Activated CD4-positive, alpha-beta T cell treated with anti-CD3 and anti-CD28 coated beads for 36 hours (primary cell): ENCODE data around the gene VMP1. TPM values are rescaled to one million over a fixed set of nuclear protein-coding genes. Genes with fewer than 3 reads are reported as not detected.
"Not testable (repeated sequence)": the region's sequence is repeated elsewhere in the genome, so short reads cannot be mapped to it uniquely, and the experiment has no call there.

ENCODE experiments used
- ATAC-seq: fragments of 200-7000 bp; cut with Tn5 transposase; one replicate; pipeline ENCODE4 v1.10.0; 2021; ENCODE audit warnings: mild to moderate bottlenecking, moderate library complexity
- CTCF ChIA-PET: fragments of 350-600 bp; sonication (Branson Sonifier 250); formaldehyde crosslinking; loops from one replicate; lab custom pipeline; 2021; ENCODE audit warnings: antibody characterized with exemption; lab: Charles Lee
- POLR2A ChIA-PET: fragments of 350-600 bp; sonication (Branson Sonifier 250); formaldehyde crosslinking; loops from one replicate; lab custom pipeline; 2021; ENCODE audit warnings: antibody characterized with exemption, inconsistent platforms; lab: Charles Lee
- DNase-seq: peaks from one replicate; pipeline ENCODE4 v3.0.0-alpha.2; 2020
- H3K27ac Mint-ChIP-seq: one replicate; pipeline ENCODE4 v1.8.0; 2021; ENCODE audit warnings: mixed read lengths
- H3K27me3 Mint-ChIP-seq: one replicate; pipeline ENCODE4 v1.8.0; 2021; ENCODE audit warnings: mixed read lengths
- H3K36me3 Mint-ChIP-seq: one replicate; pipeline ENCODE4 v1.8.0; 2021; ENCODE audit warnings: low read depth, mixed read lengths
- H3K4me1 Mint-ChIP-seq: one replicate; pipeline ENCODE4 v1.8.0; 2021; ENCODE audit warnings: mixed read lengths
- H3K4me3 Mint-ChIP-seq: one replicate; pipeline ENCODE4 v1.8.0; 2021; ENCODE audit warnings: mild to moderate bottlenecking, moderate library complexity, mixed read lengths
- H3K9me3 Mint-ChIP-seq: one replicate; pipeline ENCODE4 v1.8.0; 2021; ENCODE audit warnings: low read depth, mixed read lengths
- intact Hi-C, 2 experiments: fragments of 100-400 bp; cut with DNase I in 1 of 2; cut with micrococcal nuclease in 1 of 2; formaldehyde crosslinking; loops; one replicate each; pipeline versions ENCODE4 v1.14.2 to v1.15.1; 2022 to 2024; cut with DNase I, micrococcal nuclease
- total RNA-seq, 2 experiments: library from RNA; stranded (reverse); gene quantifications; one replicate each; pipeline ENCODE4 v1.2.3, GENCODE V29; 2021

The VMP1 gene
- total RNA-seq, 2 experiments from 2014 or later = 378 to 402 TPM

- ATAC-seq = no peak
- intact Hi-C loops = no loop called here
- H3K4me1 Mint-ChIP-seq = peaks cover 76% of the 10 kb centered on the region
- no peaks in the 10 kb centered on the region for H3K27me3 Mint-ChIP-seq
- ChIA-PET CTCF (interaction anchor here (0.6 to 11.2 kb wide), 4 partner anchors 62 to 208 kb away, joined by 3 to 113 read pairs (median 3); no protein-coding TSS in a partner anchor), POLR2A (interaction anchor here (0.6 to 9.2 kb wide), 5 partner anchors 7 to 1496 kb away, joined by 3 to 308 read pairs (median 101); no protein-coding TSS in a partner anchor)
- no peaks in the 10 kb centered on the region for H3K9me3 Mint-ChIP-seq
- peak overlapping the region; percentile 56 for H3K4me3 Mint-ChIP-seq
- DNase-seq = no peak
- peak overlapping the region; percentile 90 for H3K27ac Mint-ChIP-seq
- peaks cover 46% of the 10 kb centered on the region for H3K36me3 Mint-ChIP-seq
Observed at GRCh38 chr17:59832883-59833379, 125.5 kb downstream of the VMP1 start.

DNA sequence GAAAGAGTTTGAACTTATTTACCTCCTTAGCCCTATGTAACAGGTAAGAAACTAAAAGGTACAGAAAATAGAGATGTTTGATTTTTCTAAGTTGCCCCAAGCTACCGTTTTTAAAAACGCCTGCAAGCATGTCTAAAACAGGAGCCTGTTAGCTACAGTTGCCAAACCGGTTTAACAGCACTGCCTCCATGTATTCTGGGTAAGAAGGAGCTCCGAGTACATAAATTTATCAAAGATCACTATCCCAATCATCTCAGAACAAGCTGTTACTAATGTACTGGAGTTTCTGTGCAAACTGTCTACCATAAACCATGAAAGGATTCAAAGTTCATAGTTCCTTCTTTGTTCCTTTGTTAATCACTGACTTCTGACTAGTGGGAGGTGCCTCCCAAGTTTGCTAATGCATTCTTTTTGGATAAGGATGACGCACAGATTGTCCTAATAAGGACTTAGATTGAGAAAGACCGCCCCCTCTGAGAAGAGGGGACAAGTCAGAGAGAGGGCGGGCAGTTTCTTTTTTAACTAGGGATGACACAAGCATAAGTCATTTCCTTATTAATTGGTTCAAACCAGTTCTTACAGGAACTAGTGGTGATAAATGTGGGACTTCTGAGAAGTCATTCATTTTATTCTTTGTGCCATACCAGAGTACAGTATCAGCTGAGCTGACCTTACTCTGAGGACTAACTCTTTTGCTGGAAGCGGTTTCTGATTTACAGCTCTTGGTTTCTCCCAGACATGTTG lies 130.0 kb downstream of the VMP1 start:
- ChIA-PET CTCF (interaction anchor here (0.7 to 4.8 kb wide), 14 partner anchors 9 to 92 kb away, joined by 3 to 44 read pairs (median 4); no protein-coding TSS in a partner anchor), POLR2A (interaction anchor here (0.6 to 9.2 kb wide), 15 partner anchors 9 to 1206 kb away, joined by 3 to 308 read pairs (median 10); partner anchors contain the start of genes CLTC, PTRH2, TUBD1 and VMP1)
- H3K36me3 Mint-ChIP-seq = peaks cover 76% of the 10 kb centered on the region
- H3K27ac Mint-ChIP-seq = peak overlapping the region; percentile 100
- peak; percentile 77 for ATAC-seq
- peak; percentile 77 for DNase-seq
- peak overlapping the region; percentile 100 for H3K4me3 Mint-ChIP-seq
- intact Hi-C loops = loop anchor here (1.0 to 2.0 kb wide), 5 partner anchors 8 to 85 kb away; no protein-coding TSS in a partner anchor
- no peaks in the 10 kb centered on the region for H3K9me3 Mint-ChIP-seq
- peaks cover 3% of the 10 kb centered on the region for H3K27me3 Mint-ChIP-seq
- peaks cover 41% of the 10 kb centered on the region for H3K4me1 Mint-ChIP-seq

GRCh38 chr17:59838052-59838916 lies 130.8 kb downstream of the VMP1 start:
- Mint-ChIP-seq H3K4me3 (peak overlapping the region; percentile 100), H3K9me3 (no peaks in the 10 kb centered on the region), H3K27ac (peak overlapping the region; percentile 100), H3K36me3 (peaks cover 78% of the 10 kb centered on the region), H3K4me1 (peaks cover 41% of the 10 kb centered on the region), H3K27me3 (peaks cover 3% of the 10 kb centered on the region)
- ChIA-PET POLR2A (interaction anchor here (1.0 to 9.2 kb wide), 13 partner anchors 9 to 219 kb away, joined by 3 to 308 read pairs (median 11); partner anchors contain the start of genes CLTC, PTRH2, TUBD1 and VMP1), CTCF (interaction anchor here (0.5 to 4.8 kb wide), 10 partner anchors 10 to 618 kb away, joined by 3 to 44 read pairs (median 8); partner anchors contain the start of gene GDPD1)
- no peak for DNase-seq
- intact Hi-C loops = no loop called here
- no peak for ATAC-seq

GRCh38 chr17:59839651-59840328 lies 132.3 kb downstream of the VMP1 start:
- peak overlapping the region; percentile 100 for H3K27ac Mint-ChIP-seq
- H3K9me3 Mint-ChIP-seq = no peaks in the 10 kb centered on the region
- peaks cover 74% of the 10 kb centered on the region for H3K36me3 Mint-ChIP-seq
- peak overlapping the region; percentile 100 for H3K4me3 Mint-ChIP-seq
- intact Hi-C loops = loop anchor here (5.0 to 10.0 kb wide), 2 partner anchors 195 to 1502 kb away; no protein-coding TSS in a partner anchor
- ATAC-seq (no peak), DNase-seq (no peak)
- H3K4me1 Mint-ChIP-seq = peaks cover 44% of the 10 kb centered on the region
- CTCF ChIA-PET = interaction anchor here (2.6 to 4.8 kb wide), 6 partner anchors 12 to 87 kb away, joined by 6 to 44 read pairs (median 26); no protein-coding TSS in a partner anchor
- peaks cover 3% of the 10 kb centered on the region for H3K27me3 Mint-ChIP-seq
- POLR2A ChIA-PET = interaction anchor here (0.6 to 9.2 kb wide), 9 partner anchors 9 to 86 kb away, joined by 3 to 308 read pairs (median 4); no protein-coding TSS in a partner anchor

DNA sequence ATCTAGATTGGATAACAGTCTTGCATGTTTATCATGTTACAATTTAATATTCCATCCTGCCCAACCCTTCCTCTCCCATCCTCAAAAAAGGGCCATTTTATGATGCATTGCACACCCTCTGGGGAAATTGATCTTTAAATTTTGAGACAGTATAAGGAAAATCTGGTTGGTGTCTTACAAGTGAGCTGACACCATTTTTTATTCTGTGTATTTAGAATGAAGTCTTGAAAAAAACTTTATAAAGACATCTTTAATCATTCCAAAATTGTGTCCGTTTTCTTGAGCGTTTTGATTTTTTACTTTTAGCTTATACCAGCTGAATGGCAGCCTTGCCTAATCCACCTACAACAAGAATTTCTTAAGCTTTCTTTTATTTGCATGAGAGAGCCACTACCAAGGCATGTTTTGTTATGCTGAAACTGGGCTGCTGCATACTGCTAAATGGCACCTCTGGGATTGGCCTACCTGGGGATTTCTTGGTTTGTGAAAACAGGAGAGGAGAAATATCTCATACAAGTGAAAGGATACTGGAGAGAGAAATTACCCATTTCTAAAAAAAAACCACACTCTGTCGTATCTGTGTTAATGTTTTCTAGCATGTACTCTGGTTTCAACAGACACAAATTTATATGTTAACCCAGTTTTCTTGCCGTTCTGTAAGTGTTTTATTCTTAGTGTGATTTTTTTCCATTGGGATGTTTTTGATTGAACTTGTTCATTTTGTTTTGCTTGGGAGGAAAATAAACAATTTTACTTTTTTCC lies 133.1 kb downstream of the VMP1 start:
- peak overlapping the region; percentile 100 for H3K4me3 Mint-ChIP-seq
- no peaks in the 10 kb centered on the region for H3K9me3 Mint-ChIP-seq
- peak overlapping the region; percentile 100 for H3K27ac Mint-ChIP-seq
- ChIA-PET POLR2A (interaction anchor here (0.6 to 9.2 kb wide), 8 partner anchors 9 to 87 kb away, joined by 3 to 308 read pairs (median 44); no protein-coding TSS in a partner anchor), CTCF (interaction anchor here (3.8 to 4.8 kb wide), 3 partner anchors 55 to 88 kb away, joined by 17 to 27 read pairs (median 26); no protein-coding TSS in a partner anchor)
- H3K36me3 Mint-ChIP-seq = peaks cover 76% of the 10 kb centered on the region
- H3K27me3 Mint-ChIP-seq = peaks cover 3% of the 10 kb centered on the region
- DNase-seq = no peak
- H3K4me1 Mint-ChIP-seq = peaks cover 49% of the 10 kb centered on the region
- intact Hi-C loops = loop anchor here (5.0 to 10.0 kb wide), 2 partner anchors 194 to 1503 kb away; no protein-coding TSS in a partner anchor
- ATAC-seq = no peak

DNA sequence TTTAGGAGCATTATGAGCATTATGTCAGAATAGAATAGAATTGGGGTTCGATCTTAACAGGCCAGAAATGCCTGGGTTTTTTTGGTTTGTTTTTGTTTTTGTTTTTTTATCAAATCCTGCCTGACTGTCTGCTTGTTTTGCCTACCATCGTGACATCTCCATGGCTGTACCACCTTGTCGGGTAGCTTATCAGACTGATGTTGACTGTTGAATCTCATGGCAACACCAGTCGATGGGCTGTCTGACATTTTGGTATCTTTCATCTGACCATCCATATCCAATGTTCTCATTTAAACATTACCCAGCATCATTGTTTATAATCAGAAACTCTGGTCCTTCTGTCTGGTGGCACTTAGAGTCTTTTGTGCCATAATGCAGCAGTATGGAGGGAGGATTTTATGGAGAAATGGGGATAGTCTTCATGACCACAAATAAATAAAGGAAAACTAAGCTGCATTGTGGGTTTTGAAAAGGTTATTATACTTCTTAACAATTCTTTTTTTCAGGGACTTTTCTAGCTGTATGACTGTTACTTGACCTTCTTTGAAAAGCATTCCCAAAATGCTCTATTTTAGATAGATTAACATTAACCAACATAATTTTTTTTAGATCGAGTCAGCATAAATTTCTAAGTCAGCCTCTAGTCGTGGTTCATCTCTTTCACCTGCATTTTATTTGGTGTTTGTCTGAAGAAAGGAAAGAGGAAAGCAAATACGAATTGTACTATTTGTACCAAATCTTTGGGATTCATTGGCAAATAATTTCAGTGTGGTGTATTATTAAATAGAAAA lies 133.8 kb downstream of the VMP1 start:
- H3K27ac Mint-ChIP-seq = peak overlapping the region; percentile 100
- ChIA-PET CTCF (interaction anchor here (0.6 to 4.8 kb wide), 4 partner anchors 10 to 88 kb away, joined by 3 to 27 read pairs (median 16); no protein-coding TSS in a partner anchor), POLR2A (interaction anchor here (0.6 to 9.2 kb wide), 9 partner anchors 12 to 220 kb away, joined by 3 to 308 read pairs (median 9); no protein-coding TSS in a partner anchor)
- not testable (repeated sequence) for H3K9me3 Mint-ChIP-seq, ATAC-seq, H3K27me3 Mint-ChIP-seq, DNase-seq
- peak overlapping the region; percentile 100 for H3K4me3 Mint-ChIP-seq
- peaks cover 75% of the 10 kb centered on the region for H3K36me3 Mint-ChIP-seq
- H3K4me1 Mint-ChIP-seq = peaks cover 53% of the 10 kb centered on the region
- intact Hi-C loops = loop anchor here (5.0 to 10.0 kb wide), 2 partner anchors 194 to 1504 kb away; no protein-coding TSS in a partner anchor

GRCh38 chr17:59841882-59842263 lies 134.4 kb downstream of the VMP1 start:
- not testable (repeated sequence) for DNase-seq, H3K9me3 Mint-ChIP-seq, H3K27me3 Mint-ChIP-seq, ATAC-seq
- Mint-ChIP-seq H3K27ac (peak overlapping the region; percentile 100), H3K4me3 (peak overlapping the region; percentile 100), H3K4me1 (peaks cover 55% of the 10 kb centered on the region), H3K36me3 (peaks cover 70% of the 10 kb centered on the region)
- intact Hi-C loops = loop anchor here (1.0 to 10.0 kb wide), 4 partner anchors 88 to 1505 kb away; no protein-coding TSS in a partner anchor
- CTCF ChIA-PET = interaction anchor here (0.6 to 4.5 kb wide), 4 partner anchors 10 to 135 kb away, joined by 3 to 27 read pairs (median 4); partner anchors contain the start of genes PTRH2 and VMP1
- POLR2A ChIA-PET = interaction anchor here (0.6 to 9.2 kb wide), 9 partner anchors 13 to 221 kb away, joined by 3 to 308 read pairs (median 9); no protein-coding TSS in a partner anchor

- Mint-ChIP-seq H3K27ac (peak overlapping the region; percentile 100), H3K4me3 (peak overlapping the region; percentile 100), H3K36me3 (peaks cover 59% of the 10 kb centered on the region), H3K9me3 (no peaks in the 10 kb centered on the region), H3K4me1 (peaks cover 59% of the 10 kb centered on the region), H3K27me3 (peaks cover 3% of the 10 kb centered on the region)
- DNase-seq (peak; percentile 71), ATAC-seq (peak; percentile 39)
- POLR2A ChIA-PET = interaction anchor here (0.6 to 9.2 kb wide), 7 partner anchors 11 to 136 kb away, joined by 3 to 308 read pairs (median 83); partner anchors contain the start of genes PTRH2 and VMP1
- intact Hi-C loops = loop anchor here (1.0 to 10.0 kb wide), 6 partner anchors 18 to 1506 kb away; no protein-coding TSS in a partner anchor
- CTCF ChIA-PET = interaction anchor here (0.9 to 4.5 kb wide), 3 partner anchors 17 to 136 kb away, joined by 3 to 27 read pairs (median 4); partner anchors contain the start of genes PTRH2 and VMP1
Observed at GRCh38 chr17:59842901-59843652, 135.6 kb downstream of the VMP1 start.
